ENCODE results near the gene POTEM.
"Not testable (repeated sequence)": the region's sequence is repeated elsewhere in the genome, so short reads cannot be mapped to it uniquely, and the experiment has no call there.

Gene POTEM

DNA sequence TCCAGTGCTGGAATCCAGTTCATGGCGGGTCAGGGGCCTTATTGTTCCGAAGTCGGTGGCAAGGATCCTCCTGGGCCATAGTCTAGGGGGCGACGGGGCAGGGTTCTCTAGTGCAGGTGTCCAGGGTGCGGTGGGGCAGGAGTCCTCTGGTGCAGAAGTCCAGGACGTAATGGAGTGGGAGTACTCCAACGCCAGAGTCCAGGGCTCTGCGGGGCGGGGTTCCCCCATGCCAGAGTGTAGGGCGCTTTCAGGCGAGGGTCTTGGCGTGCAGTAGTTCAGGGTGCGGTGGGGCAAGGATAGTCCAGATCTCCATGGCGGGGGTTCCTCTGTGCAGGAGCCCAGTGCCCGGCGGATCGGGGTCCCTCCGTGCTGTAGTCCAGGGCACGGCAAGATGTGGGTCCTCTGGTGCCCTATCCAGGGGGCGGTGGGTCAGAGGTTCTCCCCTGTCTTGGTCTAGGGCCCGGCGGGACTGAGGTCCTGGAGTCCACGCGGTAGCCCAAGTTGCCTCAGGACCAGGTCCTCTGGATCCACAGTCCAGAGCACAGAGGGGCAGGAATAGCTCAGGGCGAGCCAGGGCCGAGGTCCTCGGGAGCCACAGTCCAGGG is 70.9 kb downstream of the POTEM start:
- not testable (repeated sequence) for DNase-seq

DNA sequence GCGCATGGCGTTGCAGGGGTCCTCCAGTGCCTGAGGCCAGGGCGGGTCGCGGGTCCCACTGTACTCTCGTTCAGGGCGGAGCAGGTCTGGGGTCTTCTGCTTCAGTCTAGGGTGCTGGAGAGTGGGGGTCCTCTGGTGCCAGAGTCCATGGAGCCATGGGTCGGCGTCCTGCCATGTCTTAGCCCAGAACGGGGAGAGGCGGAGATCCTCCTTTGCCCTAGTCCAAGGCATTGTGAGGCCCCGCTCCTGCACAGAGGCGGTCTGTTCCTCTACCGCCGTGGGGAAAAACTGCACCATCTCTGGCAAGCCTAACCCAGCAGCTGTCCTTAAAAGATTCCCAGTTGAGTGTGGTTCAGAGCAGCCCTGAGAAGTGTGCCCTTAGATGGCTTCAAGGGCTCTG is 71.6 kb downstream of the POTEM start:
- DNase-seq, result not testable (repeated sequence)

DNA sequence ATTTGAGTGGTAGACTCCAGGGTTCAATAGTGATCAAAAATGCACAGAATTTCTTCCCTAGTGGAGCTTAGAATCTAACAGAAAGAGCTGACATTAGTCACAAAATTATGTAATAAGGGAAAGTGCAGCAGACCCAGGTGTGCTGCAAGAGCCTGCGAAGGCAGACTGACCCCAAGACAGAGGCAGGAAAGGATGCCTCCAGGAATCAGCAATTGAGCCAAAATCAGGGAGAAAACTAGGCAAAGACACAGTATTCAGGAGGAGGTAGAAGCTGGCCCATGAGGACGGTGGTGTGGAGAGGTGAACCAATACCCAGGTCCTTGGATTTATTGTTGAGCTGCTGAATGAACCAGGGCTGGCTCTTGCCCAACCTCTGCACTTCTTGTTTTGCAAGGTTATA is 76.2 kb downstream of the POTEM start:
- DNase-seq, result not testable (repeated sequence)
